ENCODE measurements around the gene RPS3. TPM values are rescaled to one million over a fixed set of nuclear protein-coding genes. Genes with fewer than 3 reads are reported as not detected.
"Not testable (repeated sequence)": the region's sequence is repeated elsewhere in the genome, so short reads cannot be mapped to it uniquely, and the experiment has no call there.

Gene RPS3
- total RNA-seq, 1 experiment from 2014 or later: 6,280 TPM

GRCh38 chr11:75374646-75375045, 24.7 kb upstream of the RPS3 start:
- H3K27me3 ChIP-seq (replicated peaks; ENCODE audit: control insufficient read depth, insufficient read depth, low read length): no peaks in the 10 kb centered on the region
- Mint-ChIP-seq H3K27ac (ENCODE audit: unreplicated experiment) (peak overlapping the region; percentile 43), H3K4me1 (ENCODE audit: low read depth, unreplicated experiment) (peaks cover 57% of the 10 kb centered on the region), H3K27me3 (ENCODE audit: insufficient read depth, unreplicated experiment) (no peaks in the 10 kb centered on the region), H3K9me3 (ENCODE audit: unreplicated experiment) (no peaks in the 10 kb centered on the region), H3K4me3 (ENCODE audit: unreplicated experiment) (no peak overlapping the region), H3K36me3 (ENCODE audit: insufficient read depth, unreplicated experiment) (peaks cover 14% of the 10 kb centered on the region)
- no peak overlapping the region for H3K4me3 ChIP-seq (ENCODE audit: low read depth, low read length)
- CTCF ChIA-PET: interaction anchor here (0.7 to 1.6 kb wide), 4 partner anchors 23 to 193 kb away, joined by 3 to 6 read pairs (median 4); no protein-coding TSS in a partner anchor
- peaks cover 1% of the 10 kb centered on the region; the same call in 1 of the 2 replicates for H3K9me3 ChIP-seq
- TF ChIP-seq CTCF (IDR thresholded peaks at IDR 0.05; ENCODE audit: insufficient read depth in 1 of 2, low read depth in 1 of 2, low read length in 1 of 2, severe bottlenecking in 1 of 2, unreplicated experiment in 1 of 2): no peak
- intact Hi-C loops (cut with micrococcal nuclease; ENCODE audit: unreplicated experiment): loop anchor here (5.0 kb wide), 1 partner anchor 217 kb away; no protein-coding TSS in a partner anchor
- no peak for DNase-seq
- POLR2A ChIA-PET: no interaction called here
- peaks cover 72% of the 10 kb centered on the region for H3K4me1 ChIP-seq
- H3K36me3 ChIP-seq (ENCODE audit: control insufficient read depth, insufficient read depth, low read length): no peaks in the 10 kb centered on the region
- BruUV-seq (replicated peaks): no TSS peak

- no TSS peak for BruUV-seq (replicated peaks)
- intact Hi-C loops (cut with micrococcal nuclease; ENCODE audit: unreplicated experiment): no loop called here
- TF ChIP-seq CTCF (IDR thresholded peaks at IDR 0.05; ENCODE audit: insufficient read depth in 1 of 2, low read depth in 1 of 2, low read length in 1 of 2, severe bottlenecking in 1 of 2, unreplicated experiment in 1 of 2): no peak
- ChIA-PET POLR2A (no interaction called here), CTCF (interaction anchor here (0.7 to 1.6 kb wide), 7 partner anchors 8 to 194 kb away, joined by 3 to 6 read pairs (median 4); no protein-coding TSS in a partner anchor)
- no peak for DNase-seq
- Mint-ChIP-seq H3K4me3 (ENCODE audit: unreplicated experiment) (peak overlapping the region; percentile 10), H3K9me3 (ENCODE audit: unreplicated experiment) (no peaks in the 10 kb centered on the region), H3K4me1 (ENCODE audit: low read depth, unreplicated experiment) (peaks cover 52% of the 10 kb centered on the region), H3K36me3 (ENCODE audit: insufficient read depth, unreplicated experiment) (peaks cover 16% of the 10 kb centered on the region), H3K27ac (ENCODE audit: unreplicated experiment) (peak overlapping the region; percentile 43), H3K27me3 (ENCODE audit: insufficient read depth, unreplicated experiment) (no peaks in the 10 kb centered on the region)
- Histone ChIP-seq H3K27me3 (replicated peaks; ENCODE audit: control insufficient read depth, insufficient read depth, low read length) (no peaks in the 10 kb centered on the region), H3K4me1 (peaks cover 82% of the 10 kb centered on the region), H3K36me3 (ENCODE audit: control insufficient read depth, insufficient read depth, low read length) (no peaks in the 10 kb centered on the region), H3K4me3 (ENCODE audit: low read depth, low read length) (no peak overlapping the region), H3K9me3 (no peaks in the 10 kb centered on the region)
Observed at GRCh38 chr11:75375626-75376025, 23.7 kb upstream of the RPS3 start.

- peak; percentile 61 to 62 for DNase-seq
- ChIA-PET POLR2A (no interaction called here), CTCF (interaction anchor here (0.7 to 1.6 kb wide), 5 partner anchors 9 to 47 kb away, joined by 3 to 6 read pairs (median 4); no protein-coding TSS in a partner anchor)
- no TSS peak for BruUV-seq (replicated peaks)
- H3K36me3 ChIP-seq (ENCODE audit: control insufficient read depth, insufficient read depth, low read length): no peaks in the 10 kb centered on the region
- Mint-ChIP-seq H3K27ac (ENCODE audit: unreplicated experiment) (peak overlapping the region; percentile 43), H3K27me3 (ENCODE audit: insufficient read depth, unreplicated experiment) (no peaks in the 10 kb centered on the region), H3K4me1 (ENCODE audit: low read depth, unreplicated experiment) (peaks cover 52% of the 10 kb centered on the region), H3K36me3 (ENCODE audit: insufficient read depth, unreplicated experiment) (peaks cover 20% of the 10 kb centered on the region), H3K4me3 (ENCODE audit: unreplicated experiment) (no peak overlapping the region), H3K9me3 (ENCODE audit: unreplicated experiment) (no peaks in the 10 kb centered on the region)
- H3K9me3 ChIP-seq: no peaks in the 10 kb centered on the region
- H3K27me3 ChIP-seq (replicated peaks; ENCODE audit: control insufficient read depth, insufficient read depth, low read length): no peaks in the 10 kb centered on the region
- TF ChIP-seq CTCF (IDR thresholded peaks at IDR 0.05; ENCODE audit: insufficient read depth in 1 of 2, low read depth in 1 of 2, low read length in 1 of 2, severe bottlenecking in 1 of 2, unreplicated experiment in 1 of 2): peak; percentile 30 to 48
- peaks cover 87% of the 10 kb centered on the region for H3K4me1 ChIP-seq
- intact Hi-C loops (cut with micrococcal nuclease; ENCODE audit: unreplicated experiment): no loop called here
- no peak overlapping the region for H3K4me3 ChIP-seq (ENCODE audit: low read depth, low read length)
Observed at GRCh38 chr11:75376175-75376574, 23.1 kb upstream of the RPS3 start.

GRCh38 chr11:75378776-75379175, 20.5 kb upstream of the RPS3 start:
- BruUV-seq (replicated peaks); CTCF ChIA-PET; DNase-seq; H3K4me3 ChIP-seq (ENCODE audit: low read depth, low read length); intact Hi-C loops (cut with micrococcal nuclease; ENCODE audit: unreplicated experiment); H3K4me3 Mint-ChIP-seq (ENCODE audit: unreplicated experiment); H3K27me3 Mint-ChIP-seq (ENCODE audit: insufficient read depth, unreplicated experiment); H3K27me3 ChIP-seq (replicated peaks; ENCODE audit: control insufficient read depth, insufficient read depth, low read length); H3K36me3 ChIP-seq (ENCODE audit: control insufficient read depth, insufficient read depth, low read length); H3K9me3 ChIP-seq; H3K9me3 Mint-ChIP-seq (ENCODE audit: unreplicated experiment); H3K27ac Mint-ChIP-seq (ENCODE audit: unreplicated experiment): not testable (repeated sequence)
- H3K36me3 Mint-ChIP-seq (ENCODE audit: insufficient read depth, unreplicated experiment): peaks cover 13% of the 10 kb centered on the region
- peaks cover 48% of the 10 kb centered on the region for H3K4me1 Mint-ChIP-seq (ENCODE audit: low read depth, unreplicated experiment)
- POLR2A ChIA-PET: interaction anchor here (0.7 kb wide), 1 partner anchor 26 kb away, joined by 16 read pairs; no protein-coding TSS in a partner anchor
- peaks cover 64% of the 10 kb centered on the region for H3K4me1 ChIP-seq

Measured in Caco-2 (cell line).